Activated CD4-positive, alpha-beta T cell treated with anti-CD3 and anti-CD28 coated beads for 36 hours (primary cell): Measurements from ENCODE around the gene MATR3. TPM values are rescaled to one million over a fixed set of nuclear protein-coding genes. Genes with fewer than 3 reads are reported as not detected.

ENCODE experiments used
- ATAC-seq: fragments of 200-7000 bp; cut with Tn5 transposase; one replicate; pipeline ENCODE4 v1.10.0; 2021; ENCODE audit warnings: mild to moderate bottlenecking, moderate library complexity
- CTCF ChIA-PET: fragments of 350-600 bp; sonication (Branson Sonifier 250); formaldehyde crosslinking; loops from one replicate; lab custom pipeline; 2021; ENCODE audit warnings: antibody characterized with exemption; lab: Charles Lee
- POLR2A ChIA-PET: fragments of 350-600 bp; sonication (Branson Sonifier 250); formaldehyde crosslinking; loops from one replicate; lab custom pipeline; 2021; ENCODE audit warnings: antibody characterized with exemption, inconsistent platforms; lab: Charles Lee
- DNase-seq: peaks from one replicate; pipeline ENCODE4 v3.0.0-alpha.2; 2020
- H3K27ac Mint-ChIP-seq: one replicate; pipeline ENCODE4 v1.8.0; 2021; ENCODE audit warnings: mixed read lengths
- H3K27me3 Mint-ChIP-seq: one replicate; pipeline ENCODE4 v1.8.0; 2021; ENCODE audit warnings: mixed read lengths
- H3K36me3 Mint-ChIP-seq: one replicate; pipeline ENCODE4 v1.8.0; 2021; ENCODE audit warnings: low read depth, mixed read lengths
- H3K4me1 Mint-ChIP-seq: one replicate; pipeline ENCODE4 v1.8.0; 2021; ENCODE audit warnings: mixed read lengths
- H3K4me3 Mint-ChIP-seq: one replicate; pipeline ENCODE4 v1.8.0; 2021; ENCODE audit warnings: mild to moderate bottlenecking, moderate library complexity, mixed read lengths
- H3K9me3 Mint-ChIP-seq: one replicate; pipeline ENCODE4 v1.8.0; 2021; ENCODE audit warnings: low read depth, mixed read lengths
- intact Hi-C, 2 experiments: fragments of 100-400 bp; cut with DNase I in 1 of 2; cut with micrococcal nuclease in 1 of 2; formaldehyde crosslinking; loops; one replicate each; pipeline versions ENCODE4 v1.14.2 to v1.15.1; 2022 to 2024; cut with DNase I, micrococcal nuclease
- total RNA-seq, 2 experiments: library from RNA; stranded (reverse); gene quantifications; one replicate each; pipeline ENCODE4 v1.2.3, GENCODE V29; 2021

Gene MATR3
- total RNA-seq, 2 experiments from 2014 or later: 113 to 133 TPM

- ChIA-PET CTCF (interaction anchor here (0.8 kb wide), 1 partner anchor 20 kb away, joined by 3 read pairs; no protein-coding TSS in a partner anchor), POLR2A (interaction anchor here (0.8 kb wide), 1 partner anchor 70 kb away, joined by 3 read pairs; the partner anchor contains the start of gene PAIP2)
- no peak for ATAC-seq
- Mint-ChIP-seq H3K4me1 (peaks cover 39% of the 10 kb centered on the region), H3K27ac (no peak overlapping the region), H3K27me3 (no peaks in the 10 kb centered on the region), H3K4me3 (no peak overlapping the region), H3K36me3 (peaks cover 24% of the 10 kb centered on the region), H3K9me3 (no peaks in the 10 kb centered on the region)
- intact Hi-C loops: loop anchor here (2.0 to 10.0 kb wide), 7 partner anchors 25 to 1059 kb away; partner anchors contain the start of genes CDC23 (in 1 of the 2), EGR1 (in 1 of the 2) and SIL1 (in 1 of the 2)
- DNase-seq: no peak
Observed at GRCh38 chr5:139271201-139272027, 22.1 kb upstream of the MATR3 start.

GRCh38 chr5:139272471-139273321 lies 20.8 kb upstream of the MATR3 start:
- no peaks in the 10 kb centered on the region for H3K9me3 Mint-ChIP-seq
- H3K4me3 Mint-ChIP-seq: peak overlapping the region; percentile 95
- ChIA-PET POLR2A (interaction anchor here (0.6 to 0.9 kb wide), 4 partner anchors 21 to 186 kb away, joined by 3 to 7 read pairs (median 4); partner anchors contain the start of gene PAIP2), CTCF (interaction anchor here (0.5 to 1.2 kb wide), 5 partner anchors 10 to 44 kb away, joined by 3 to 7 read pairs (median 4); no protein-coding TSS in a partner anchor)
- peaks cover 49% of the 10 kb centered on the region for H3K4me1 Mint-ChIP-seq
- intact Hi-C loops: loop anchor here (2.0 to 10.0 kb wide), 7 partner anchors 26 to 1060 kb away; partner anchors contain the start of genes CDC23 (in 1 of the 2), EGR1 (in 1 of the 2) and SIL1 (in 1 of the 2)
- ATAC-seq: no peak
- H3K27me3 Mint-ChIP-seq: no peaks in the 10 kb centered on the region
- peak overlapping the region; percentile 43 for H3K27ac Mint-ChIP-seq
- peak; percentile 62 for DNase-seq
- H3K36me3 Mint-ChIP-seq: peaks cover 35% of the 10 kb centered on the region

- DNase-seq: no peak
- H3K9me3 Mint-ChIP-seq: no peaks in the 10 kb centered on the region
- H3K27me3 Mint-ChIP-seq: no peaks in the 10 kb centered on the region
- CTCF ChIA-PET: interaction anchor here (0.5 to 1.2 kb wide), 3 partner anchors 11 to 22 kb away, joined by 3 to 7 read pairs (median 5); no protein-coding TSS in a partner anchor
- peak; percentile 14 for ATAC-seq
- intact Hi-C loops: loop anchor here (2.0 to 10.0 kb wide), 7 partner anchors 26 to 1061 kb away; partner anchors contain the start of genes CDC23 (in 1 of the 2), EGR1 (in 1 of the 2) and SIL1 (in 1 of the 2)
- peak overlapping the region; percentile 95 for H3K4me3 Mint-ChIP-seq
- H3K4me1 Mint-ChIP-seq: peaks cover 52% of the 10 kb centered on the region
- peaks cover 39% of the 10 kb centered on the region for H3K36me3 Mint-ChIP-seq
- H3K27ac Mint-ChIP-seq: peak overlapping the region; percentile 43
- POLR2A ChIA-PET: interaction anchor here (1.2 to 1.3 kb wide), 2 partner anchors 166 to 697 kb away, joined by 3 to 4 read pairs; partner anchors contain the start of gene DNAJC18
Observed at GRCh38 chr5:139273322-139273571, 20.3 kb upstream of the MATR3 start.

- CTCF ChIA-PET: interaction anchor here (0.7 to 1.2 kb wide), 2 partner anchors 23 to 355 kb away, joined by 3 to 5 read pairs; no protein-coding TSS in a partner anchor
- peak; percentile 90 for ATAC-seq
- peak overlapping the region; percentile 95 for H3K4me3 Mint-ChIP-seq
- no peaks in the 10 kb centered on the region for H3K27me3 Mint-ChIP-seq
- H3K27ac Mint-ChIP-seq: peak overlapping the region; percentile 88
- no peaks in the 10 kb centered on the region for H3K9me3 Mint-ChIP-seq
- H3K36me3 Mint-ChIP-seq: peaks cover 43% of the 10 kb centered on the region
- intact Hi-C loops: loop anchor here (1.0 to 10.0 kb wide), 17 partner anchors 19 to 1061 kb away; partner anchors contain the start of genes MATR3 (in 2 of the 2), SIL1 (in 2 of the 2), CDC23 (in 1 of the 2) and EGR1 (in 1 of the 2)
- H3K4me1 Mint-ChIP-seq: peaks cover 54% of the 10 kb centered on the region
- POLR2A ChIA-PET: interaction anchor here (0.6 to 1.6 kb wide), 5 partner anchors 20 to 698 kb away, joined by 3 to 4 read pairs (median 3); partner anchors contain the start of genes DNAJC18 and MATR3
- DNase-seq: peak; percentile 95
Observed at GRCh38 chr5:139273572-139274289, 19.8 kb upstream of the MATR3 start.

- Mint-ChIP-seq H3K27me3 (no peaks in the 10 kb centered on the region), H3K4me3 (peak overlapping the region; percentile 95), H3K27ac (peak overlapping the region; percentile 94), H3K4me1 (peaks cover 64% of the 10 kb centered on the region), H3K36me3 (peaks cover 56% of the 10 kb centered on the region), H3K9me3 (no peaks in the 10 kb centered on the region)
- ATAC-seq (no peak), DNase-seq (no peak)
- ChIA-PET POLR2A (interaction anchor here (0.8 to 2.6 kb wide), 5 partner anchors 11 to 115 kb away, joined by 3 to 13 read pairs (median 6); partner anchors contain the start of gene MATR3), CTCF (interaction anchor here (0.7 to 2.2 kb wide), 10 partner anchors 10 to 67 kb away, joined by 3 to 6 read pairs (median 4); partner anchors contain the start of gene PAIP2)
- intact Hi-C loops: loop anchor here (2.0 to 10.0 kb wide), 3 partner anchors 17 to 811 kb away; partner anchors contain the start of genes EGR1 (in 1 of the 2), MATR3 (in 1 of the 2) and UBE2D2 (in 1 of the 2)
Observed at GRCh38 chr5:139275536-139275935, 18.0 kb upstream of the MATR3 start.

GRCh38 chr5:139275956-139276355 lies 17.6 kb upstream of the MATR3 start:
- ATAC-seq (peak; percentile 42), DNase-seq (peak; percentile 47)
- Mint-ChIP-seq H3K36me3 (peaks cover 60% of the 10 kb centered on the region), H3K27me3 (no peaks in the 10 kb centered on the region), H3K4me1 (peaks cover 67% of the 10 kb centered on the region), H3K4me3 (peak overlapping the region; percentile 95), H3K9me3 (no peaks in the 10 kb centered on the region), H3K27ac (peak overlapping the region; percentile 94)
- CTCF ChIA-PET: interaction anchor here (0.7 to 2.2 kb wide), 12 partner anchors 10 to 142 kb away, joined by 3 to 6 read pairs (median 3); partner anchors contain the start of gene PAIP2
- intact Hi-C loops: loop anchor here (2.0 to 10.0 kb wide), 3 partner anchors 17 to 811 kb away; partner anchors contain the start of genes EGR1 (in 1 of the 2), MATR3 (in 1 of the 2) and UBE2D2 (in 1 of the 2)
- POLR2A ChIA-PET: interaction anchor here (0.6 to 2.6 kb wide), 7 partner anchors 11 to 921 kb away, joined by 3 to 13 read pairs (median 4); partner anchors contain the start of gene MATR3

GRCh38 chr5:139276426-139276825 lies 17.1 kb upstream of the MATR3 start:
- Mint-ChIP-seq H3K27me3 (no peaks in the 10 kb centered on the region), H3K9me3 (no peaks in the 10 kb centered on the region), H3K4me3 (peak overlapping the region; percentile 95), H3K4me1 (peaks cover 64% of the 10 kb centered on the region), H3K36me3 (peaks cover 64% of the 10 kb centered on the region), H3K27ac (peak overlapping the region; percentile 94)
- ChIA-PET CTCF (interaction anchor here (0.6 to 2.2 kb wide), 13 partner anchors 9 to 358 kb away, joined by 3 to 6 read pairs (median 3); partner anchors contain the start of gene PAIP2), POLR2A (interaction anchor here (0.6 to 2.6 kb wide), 6 partner anchors 10 to 922 kb away, joined by 3 to 13 read pairs (median 5); partner anchors contain the start of gene MATR3)
- ATAC-seq (no peak), DNase-seq (no peak)
- intact Hi-C loops: loop anchor here in 1 of 2 experiments (10.0 kb wide), 1 partner anchor 812 kb away; the partner anchor contains the start of gene EGR1

GRCh38 chr5:139277171-139277570 lies 16.4 kb upstream of the MATR3 start:
- POLR2A ChIA-PET: interaction anchor here (2.6 kb wide), 1 partner anchor 10 kb away, joined by 13 read pairs; no protein-coding TSS in a partner anchor
- DNase-seq (no peak), ATAC-seq (no peak)
- CTCF ChIA-PET: interaction anchor here (0.6 to 2.2 kb wide), 6 partner anchors 10 to 697 kb away, joined by 3 to 5 read pairs (median 3); no protein-coding TSS in a partner anchor
- Mint-ChIP-seq H3K27ac (peak overlapping the region; percentile 83), H3K27me3 (no peaks in the 10 kb centered on the region), H3K4me1 (peaks cover 64% of the 10 kb centered on the region), H3K9me3 (no peaks in the 10 kb centered on the region), H3K4me3 (peak overlapping the region; percentile 95), H3K36me3 (peaks cover 71% of the 10 kb centered on the region)
- intact Hi-C loops: loop anchor here in 1 of 2 experiments (10.0 kb wide), 1 partner anchor 812 kb away; the partner anchor contains the start of gene EGR1

GRCh38 chr5:139278540-139279274 lies 14.8 kb upstream of the MATR3 start:
- intact Hi-C loops: loop anchor here in 1 of 2 experiments (10.0 kb wide), 1 partner anchor 814 kb away; the partner anchor contains the start of gene EGR1
- H3K9me3 Mint-ChIP-seq: no peaks in the 10 kb centered on the region

More at GRCh38 chr5:139278540-139279274, 14.8 kb upstream of the MATR3 start:
- no peak for ATAC-seq
- no peak for DNase-seq
- POLR2A ChIA-PET: no interaction called here
- Mint-ChIP-seq H3K27ac (peak overlapping the region; percentile 6), H3K4me3 (peak overlapping the region; percentile 23), H3K27me3 (no peaks in the 10 kb centered on the region), H3K4me1 (peaks cover 49% of the 10 kb centered on the region), H3K36me3 (peaks cover 85% of the 10 kb centered on the region)
- CTCF ChIA-PET: interaction anchor here (0.7 kb wide), 1 partner anchor 236 kb away, joined by 3 read pairs; no protein-coding TSS in a partner anchor
